HG03378 (cell line): Measurements from ENCODE around the gene LPP.

Experiments
- ATAC-seq: cut with Tn5 transposase; IDR thresholded peaks from one replicate; pipeline ENCODE4 v1.9.1; 2021; ENCODE audit warnings: mild to moderate bottlenecking, moderate library complexity; ENCODE audit not compliant: unreplicated experiment

Gene LPP

GRCh38 chr3:188877381-188877780, 723.4 kb downstream of the LPP start:
- no peak for ATAC-seq

- ATAC-seq: no peak
These were observed 724.1 kb downstream of the LPP start for GRCh38 chr3:188878076-188878475.

GRCh38 chr3:188881954-188882641, 728.1 kb downstream of the LPP start:
- no peak for ATAC-seq

- ATAC-seq: no peak
These were observed 730.5 kb downstream of the LPP start for GRCh38 chr3:188884299-188885043.

GRCh38 chr3:188888321-188889053, 734.5 kb downstream of the LPP start:
- ATAC-seq: no peak

GRCh38 chr3:188889054-188889491, 735.1 kb downstream of the LPP start:
- ATAC-seq: no peak

- no peak for ATAC-seq
These were observed 736.8 kb downstream of the LPP start for GRCh38 chr3:188890572-188891270.

GRCh38 chr3:188899881-188900280, 745.9 kb downstream of the LPP start:
- no peak for ATAC-seq

GRCh38 chr3:188900421-188900951, 746.5 kb downstream of the LPP start:
- no peak for ATAC-seq

GRCh38 chr3:188901126-188901525, 747.2 kb downstream of the LPP start:
- ATAC-seq: no peak

- no peak for ATAC-seq
These were observed 747.8 kb downstream of the LPP start for GRCh38 chr3:188901671-188902287.

GRCh38 chr3:188904670-188905069, 750.7 kb downstream of the LPP start:
- ATAC-seq: no peak

GRCh38 chr3:188905547-188905946, 751.6 kb downstream of the LPP start:
- no peak for ATAC-seq

- ATAC-seq: no peak
These were observed 752.3 kb downstream of the LPP start for GRCh38 chr3:188906236-188906635.

- no peak for ATAC-seq
These were observed 754.3 kb downstream of the LPP start for GRCh38 chr3:188908002-188908850.

GRCh38 chr3:188911026-188911850, 757.3 kb downstream of the LPP start:
- ATAC-seq: no peak

GRCh38 chr3:188913084-188913483, 759.1 kb downstream of the LPP start:
- no peak for ATAC-seq

GRCh38 chr3:188914552-188914951, 760.6 kb downstream of the LPP start:
- ATAC-seq: peak; percentile 59

GRCh38 chr3:188915127-188915526, 761.2 kb downstream of the LPP start:
- ATAC-seq: no peak
